Hair follicle dermal papilla cell (primary cell): ENCODE measurements around the gene RAP1GAP. TPM values are rescaled to one million over a fixed set of nuclear protein-coding genes. Genes with fewer than 3 reads are reported as not detected.

Source experiments
- total RNA-seq: library from RNA; depleted of rRNA; stranded (reverse); fragments of >200 nt; gene quantifications from 2 replicates; pipeline ENCODE4 v1.2.3, GENCODE V29; 2012

The RAP1GAP gene
- 0.16 and 0.24 TPM in 2 replicates for total RNA-seq

GRCh38 chr1:21669258-21670058, at the start of gene RAP1GAP:
RAP1GAP (minus strand) TSS chr1:21669357; CDS start chr1:21620032, 49,325 bp downstream.

Other genes starting within 250 kb of the RAP1GAP start
- 24.7 and 29.3 TPM in 2 replicates for gene NBPF3, start 229.2 kb downstream of the RAP1GAP start, total RNA-seq
- gene ALPL, start 159.9 kb downstream of the RAP1GAP start, total RNA-seq: 4.9 and 14.4 TPM in 2 replicates
- gene USP48, start 113.8 kb upstream of the RAP1GAP start, total RNA-seq: 42.5 and 50.3 TPM in 2 replicates
- gene LDLRAD2, start 142.9 kb upstream of the RAP1GAP start, total RNA-seq: 0.16 TPM in 1 of 2 replicates, not detected in the other